Breast epithelium (tissue), 3 donors: ENCODE results near the gene SLC16A14.
"Not testable (repeated sequence)": the region's sequence is repeated elsewhere in the genome, so short reads cannot be mapped to it uniquely, and the experiment has no call there.

Experiments
- CTCF ChIP-seq, 3 donors: fragments of 450-650 bp; IDR thresholded peaks; one replicate each; pipeline ENCODE4 v1.5.1; 2016 to 2017; ENCODE audit warnings: antibody characterized with exemption in 3 of 3, mild to moderate bottlenecking in 3 of 3, moderate library complexity in 3 of 3
- POLR2AphosphoS5 ChIP-seq, 3 donors: sonication (generic); formaldehyde crosslinking; IDR thresholded peaks; one replicate each; pipeline ENCODE4 v1.6.1; 2017; ENCODE audit warnings: antibody characterized with exemption in 3 of 3

DNA sequence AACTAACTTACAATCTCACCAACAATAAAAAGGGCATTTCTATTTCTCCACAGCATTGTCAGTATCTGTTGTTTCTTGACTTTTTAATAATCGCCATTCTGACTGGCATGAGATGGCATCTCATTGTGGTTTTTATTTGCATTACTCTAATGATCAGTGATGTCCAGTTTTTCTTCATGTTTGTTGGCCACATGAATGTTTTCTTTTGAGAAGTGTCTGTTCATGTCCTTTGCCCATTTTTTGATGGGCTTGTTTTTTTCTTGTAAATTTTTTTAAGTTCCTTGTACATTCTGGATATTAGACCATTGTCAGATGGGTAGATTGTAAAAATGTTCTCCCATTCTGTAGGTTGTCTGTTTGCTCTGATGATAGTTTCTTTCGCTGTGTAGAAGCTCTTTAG, 33.2 kb upstream of the SLC16A14 start:
- not testable (repeated sequence) for TF ChIP-seq CTCF, POLR2AphosphoS5 (IDR thresholded peaks at IDR 0.05)
